ENCODE measurements around the gene TMEM63B.

The TMEM63B gene

DNA sequence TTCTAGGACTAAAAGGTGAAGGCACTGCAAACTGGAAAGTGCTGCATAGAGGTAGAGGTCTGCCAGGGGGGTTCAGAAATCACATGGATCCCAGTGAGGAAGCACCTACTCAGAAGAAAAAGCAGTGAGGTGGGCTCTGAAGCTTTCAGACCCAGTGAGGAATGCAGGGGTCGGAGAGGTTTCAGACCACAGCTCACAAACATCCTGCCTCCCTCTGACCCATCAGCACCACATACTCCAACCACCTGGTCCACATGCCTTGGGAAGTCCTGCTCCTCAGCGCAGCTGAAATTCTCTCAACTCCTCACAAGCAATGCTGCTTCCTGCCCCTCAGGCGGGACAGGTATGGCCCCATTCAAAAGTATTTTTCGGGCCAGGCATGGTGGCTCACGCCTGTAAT, 20.3 kb upstream of the TMEM63B start:
- Histone ChIP-seq H3K4me3 (ENCODE audit: low read length) (no peak overlapping the region), H3K4me1 (ENCODE audit: control insufficient read depth, insufficient read depth, low read length) (no peaks in the 10 kb centered on the region; the same call in 1 of the 2 replicates), H3K9me3 (ENCODE audit: control insufficient read depth, insufficient read depth, low read length) (no peaks in the 10 kb centered on the region), H3K27ac (ENCODE audit: low read length) (no peak overlapping the region), H3K36me3 (ENCODE audit: control insufficient read depth, insufficient read depth, low read length) (peaks cover 32% of the 10 kb centered on the region), H3K27me3 (ENCODE audit: control insufficient read depth, insufficient read depth, low read length) (no peaks in the 10 kb centered on the region)
- WGBS (ENCODE audit: insufficient coverage, insufficient read length) = no CpG with 5 or more reads among the region's 5 CpGs
- no peak for DNase-seq (ENCODE audit: low read depth, low spot score)

DNA sequence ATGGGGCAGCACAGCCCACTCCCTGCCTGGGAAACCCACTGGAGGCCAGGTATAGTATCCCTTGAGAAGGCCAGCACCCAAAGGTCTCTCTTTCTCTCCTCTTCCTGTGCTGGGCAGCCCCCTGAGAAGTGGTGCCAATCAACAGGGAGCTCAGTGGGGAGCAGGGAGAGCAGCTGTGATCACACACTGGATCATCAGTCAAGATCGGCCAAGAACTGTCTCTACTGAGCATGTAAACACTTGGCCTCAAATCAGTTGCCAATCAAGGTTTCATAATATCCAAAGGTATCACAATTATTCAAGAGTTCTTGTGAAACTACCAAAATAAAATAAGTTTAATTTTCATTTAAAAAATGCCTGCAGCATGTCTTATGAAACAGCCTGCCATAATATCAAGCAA, 18.9 kb upstream of the TMEM63B start:
- Histone ChIP-seq H3K27ac (ENCODE audit: low read length) (no peak overlapping the region), H3K27me3 (ENCODE audit: control insufficient read depth, insufficient read depth, low read length) (no peaks in the 10 kb centered on the region), H3K4me1 (ENCODE audit: control insufficient read depth, insufficient read depth, low read length) (no peaks in the 10 kb centered on the region; the same call in 1 of the 2 replicates), H3K36me3 (ENCODE audit: control insufficient read depth, insufficient read depth, low read length) (peaks cover 34% of the 10 kb centered on the region), H3K4me3 (ENCODE audit: low read length) (no peak overlapping the region), H3K9me3 (ENCODE audit: control insufficient read depth, insufficient read depth, low read length) (no peaks in the 10 kb centered on the region)
- DNase-seq (ENCODE audit: low read depth, low spot score) = no peak
- WGBS (ENCODE audit: insufficient coverage, insufficient read length) = no CpG with 5 or more reads among the region's 1 CpG

DNA sequence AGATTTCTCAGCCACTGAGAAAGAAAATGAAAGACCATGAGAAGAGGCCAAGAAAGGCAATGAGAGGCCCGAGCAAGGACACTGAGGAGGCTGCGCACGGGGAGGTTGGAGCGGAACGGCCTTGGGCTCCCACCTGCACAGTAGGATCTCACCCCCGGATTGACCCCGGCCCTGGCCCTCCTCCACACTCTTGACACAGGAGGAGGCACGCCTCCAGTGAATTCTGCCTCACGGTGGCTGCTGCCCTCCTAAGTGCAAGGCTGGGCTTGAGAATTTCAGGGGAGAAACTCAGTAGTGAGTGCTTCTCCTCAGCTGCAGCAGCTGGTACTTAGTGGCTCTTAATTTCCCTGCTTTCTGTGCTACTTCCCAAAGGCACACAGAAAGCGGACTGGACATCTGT, 18.1 kb upstream of the TMEM63B start:
- whole genome bisulfite sequencing (ENCODE audit: insufficient coverage, insufficient read length) = no CpG with 5 or more reads among the region's 10 CpGs
- peaks cover 37% of the 10 kb centered on the region for H3K36me3 ChIP-seq (ENCODE audit: control insufficient read depth, insufficient read depth, low read length)
- H3K4me1 ChIP-seq (ENCODE audit: control insufficient read depth, insufficient read depth, low read length) = no peaks in the 10 kb centered on the region; the same call in 1 of the 2 replicates
- no peaks in the 10 kb centered on the region for H3K27me3 ChIP-seq (ENCODE audit: control insufficient read depth, insufficient read depth, low read length)
- no peaks in the 10 kb centered on the region for H3K9me3 ChIP-seq (ENCODE audit: control insufficient read depth, insufficient read depth, low read length)
- no peak overlapping the region for H3K27ac ChIP-seq (ENCODE audit: low read length)
- H3K4me3 ChIP-seq (ENCODE audit: low read length) = no peak overlapping the region
- DNase-seq (ENCODE audit: low read depth, low spot score) = no peak

DNA sequence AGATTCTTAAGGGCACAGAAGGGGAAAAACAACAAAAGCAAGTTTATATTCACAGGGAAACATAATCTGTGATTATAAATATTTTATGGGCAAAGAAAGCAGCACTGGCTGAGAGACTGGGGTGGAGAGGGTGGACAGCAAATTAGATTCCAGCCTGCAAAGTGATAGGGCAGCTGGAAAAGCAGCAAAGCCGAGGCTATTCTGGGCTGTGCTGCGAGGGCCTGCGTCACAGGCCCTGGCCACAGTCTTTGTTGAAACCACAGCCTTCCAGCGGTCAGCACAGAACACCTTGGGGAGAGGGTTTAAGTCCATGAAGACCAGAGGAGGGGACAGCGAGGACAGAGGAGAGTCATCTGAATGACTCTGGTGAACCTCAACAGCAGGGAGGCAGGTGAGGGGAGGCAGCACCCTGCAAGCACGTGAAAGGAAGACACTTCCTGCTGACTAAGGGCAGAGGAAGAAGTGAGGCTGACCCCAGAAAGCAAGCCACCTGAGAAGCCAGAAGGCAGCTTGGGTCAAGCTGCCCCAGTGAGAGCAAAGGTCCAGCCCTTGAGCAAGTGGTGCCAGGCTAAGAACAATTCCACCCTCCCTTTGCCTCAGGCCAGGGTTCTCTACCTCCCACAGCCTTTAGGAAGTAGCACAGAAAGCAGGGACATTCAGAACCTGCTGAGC, 17.2 kb upstream of the TMEM63B start:
- H3K27ac ChIP-seq (ENCODE audit: low read length) = no peak overlapping the region
- peaks cover 30% of the 10 kb centered on the region; the same call in 1 of the 2 replicates for H3K36me3 ChIP-seq (ENCODE audit: control insufficient read depth, insufficient read depth, low read length)
- H3K9me3 ChIP-seq (ENCODE audit: control insufficient read depth, insufficient read depth, low read length) = no peaks in the 10 kb centered on the region
- H3K27me3 ChIP-seq (ENCODE audit: control insufficient read depth, insufficient read depth, low read length) = no peaks in the 10 kb centered on the region
- no CpG with 5 or more reads among the region's 6 CpGs for WGBS (ENCODE audit: insufficient coverage, insufficient read length)
- no peaks in the 10 kb centered on the region for H3K4me1 ChIP-seq (ENCODE audit: control insufficient read depth, insufficient read depth, low read length)
- DNase-seq (ENCODE audit: low read depth, low spot score) = no peak
- H3K4me3 ChIP-seq (ENCODE audit: low read length) = no peak overlapping the region

DNA sequence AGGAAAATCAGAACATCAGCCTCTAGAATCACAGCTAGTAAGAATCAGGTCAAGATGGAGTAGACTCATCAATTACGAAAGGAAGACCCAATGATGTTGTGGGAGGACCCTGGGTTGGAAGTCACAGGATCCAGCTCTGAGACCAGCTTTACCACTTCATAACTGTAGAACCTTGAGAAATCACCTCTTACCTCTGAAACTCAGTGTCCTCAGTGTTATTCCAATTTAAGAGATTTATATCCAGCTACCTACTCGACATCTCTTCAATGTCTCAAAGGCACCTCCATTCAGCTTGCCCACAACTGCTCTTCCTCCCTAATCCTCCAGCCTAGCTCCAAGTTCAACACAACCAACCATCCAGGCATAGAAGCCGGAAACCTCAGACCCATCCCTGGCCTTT, 16.4 kb upstream of the TMEM63B start:
- Histone ChIP-seq H3K27me3 (ENCODE audit: control insufficient read depth, insufficient read depth, low read length) (no peaks in the 10 kb centered on the region), H3K27ac (ENCODE audit: low read length) (no peak overlapping the region), H3K9me3 (ENCODE audit: control insufficient read depth, insufficient read depth, low read length) (no peaks in the 10 kb centered on the region), H3K4me3 (ENCODE audit: low read length) (no peak overlapping the region), H3K36me3 (ENCODE audit: control insufficient read depth, insufficient read depth, low read length) (peaks cover 30% of the 10 kb centered on the region; the same call in 1 of the 2 replicates), H3K4me1 (ENCODE audit: control insufficient read depth, insufficient read depth, low read length) (no peaks in the 10 kb centered on the region)
- no CpG with 5 or more reads among the region's 3 CpGs for WGBS (ENCODE audit: insufficient coverage, insufficient read length)
- no peak for DNase-seq (ENCODE audit: low read depth, low spot score)

DNA sequence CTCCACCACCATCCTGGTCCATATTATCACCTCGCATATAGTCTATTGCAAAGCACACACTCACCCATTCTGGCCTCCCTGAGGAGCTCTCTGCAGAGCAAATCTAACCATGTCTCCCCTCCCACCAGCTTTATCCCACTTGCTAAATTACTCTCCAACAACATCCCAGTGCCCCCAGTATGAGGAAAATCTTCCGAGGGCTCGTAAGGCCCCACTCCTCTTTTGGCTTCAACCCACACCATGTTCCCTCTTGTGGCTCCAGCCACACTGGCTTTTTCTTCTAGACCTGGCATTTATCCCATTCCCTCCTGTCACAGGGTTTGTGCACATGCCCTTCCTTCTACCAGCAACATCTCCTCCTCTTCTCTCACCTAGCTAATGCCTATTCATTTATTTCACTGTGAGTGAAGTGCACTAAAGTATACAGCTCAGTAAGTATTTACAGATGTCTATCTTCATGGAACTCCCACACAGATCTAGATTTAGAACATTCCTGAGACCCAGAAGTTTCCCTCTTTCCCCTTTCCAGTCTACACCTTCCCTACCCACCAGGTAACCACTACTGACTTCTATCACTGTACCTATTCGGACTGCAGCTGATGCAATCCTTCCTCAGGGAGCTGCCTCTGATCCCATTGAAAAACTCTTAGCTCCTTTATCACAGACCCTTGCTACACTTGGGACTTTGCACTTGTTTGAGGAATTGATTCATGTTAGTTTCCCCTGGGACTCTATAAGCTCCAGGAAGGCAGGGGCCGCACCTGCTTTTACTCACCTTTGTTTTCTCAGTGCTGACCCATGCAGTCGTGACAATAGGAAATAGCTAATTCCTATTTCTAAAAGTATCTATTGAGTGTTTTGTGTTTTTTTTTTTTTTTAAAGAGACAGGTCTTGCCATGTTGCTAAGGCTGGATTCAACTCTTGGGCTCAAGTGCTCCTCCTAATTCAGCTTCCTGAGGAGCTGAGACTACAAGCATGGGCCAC, 15.6 kb upstream of the TMEM63B start:
- H3K27me3 ChIP-seq (ENCODE audit: control insufficient read depth, insufficient read depth, low read length) = no peaks in the 10 kb centered on the region
- no peaks in the 10 kb centered on the region for H3K4me1 ChIP-seq (ENCODE audit: control insufficient read depth, insufficient read depth, low read length)
- H3K9me3 ChIP-seq (ENCODE audit: control insufficient read depth, insufficient read depth, low read length) = no peaks in the 10 kb centered on the region
- no CpG with 5 or more reads among the region's 6 CpGs for WGBS (ENCODE audit: insufficient coverage, insufficient read length)
- H3K36me3 ChIP-seq (ENCODE audit: control insufficient read depth, insufficient read depth, low read length) = peaks cover 30% of the 10 kb centered on the region; the same call in 1 of the 2 replicates
- H3K27ac ChIP-seq (ENCODE audit: low read length) = no peak overlapping the region
- no peak for DNase-seq (ENCODE audit: low read depth, low spot score)
- no peak overlapping the region for H3K4me3 ChIP-seq (ENCODE audit: low read length)

DNA sequence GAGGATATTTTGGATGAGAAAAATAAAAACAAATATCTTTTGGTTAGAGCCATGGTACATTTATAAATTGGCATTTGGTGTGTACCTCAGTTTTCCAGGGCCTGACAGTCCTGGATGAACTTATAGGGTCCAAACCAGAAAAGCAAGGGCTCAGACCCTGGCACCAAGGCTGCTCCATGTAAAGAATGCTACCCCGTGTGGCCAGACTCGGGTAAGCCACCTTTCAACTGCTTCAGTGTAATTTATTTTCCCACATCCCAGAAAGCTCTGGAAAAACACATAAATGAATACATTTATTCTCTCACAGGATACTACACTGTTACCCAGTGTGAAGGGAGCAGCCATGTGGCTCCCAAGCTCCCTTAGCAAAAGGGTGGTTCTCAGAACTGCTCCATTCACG, 13.9 kb upstream of the TMEM63B start:
- DNase-seq (ENCODE audit: low read depth, low spot score) = no peak
- no peak overlapping the region for H3K27ac ChIP-seq (ENCODE audit: low read length)
- peaks cover 24% of the 10 kb centered on the region; the same call in 1 of the 2 replicates for H3K36me3 ChIP-seq (ENCODE audit: control insufficient read depth, insufficient read depth, low read length)
- H3K27me3 ChIP-seq (ENCODE audit: control insufficient read depth, insufficient read depth, low read length) = no peaks in the 10 kb centered on the region
- no peak overlapping the region for H3K4me3 ChIP-seq (ENCODE audit: low read length)
- no peaks in the 10 kb centered on the region for H3K9me3 ChIP-seq (ENCODE audit: control insufficient read depth, insufficient read depth, low read length)
- no peaks in the 10 kb centered on the region for H3K4me1 ChIP-seq (ENCODE audit: control insufficient read depth, insufficient read depth, low read length)
- no CpG with 5 or more reads among the region's 3 CpGs for WGBS (ENCODE audit: insufficient coverage, insufficient read length)

DNA sequence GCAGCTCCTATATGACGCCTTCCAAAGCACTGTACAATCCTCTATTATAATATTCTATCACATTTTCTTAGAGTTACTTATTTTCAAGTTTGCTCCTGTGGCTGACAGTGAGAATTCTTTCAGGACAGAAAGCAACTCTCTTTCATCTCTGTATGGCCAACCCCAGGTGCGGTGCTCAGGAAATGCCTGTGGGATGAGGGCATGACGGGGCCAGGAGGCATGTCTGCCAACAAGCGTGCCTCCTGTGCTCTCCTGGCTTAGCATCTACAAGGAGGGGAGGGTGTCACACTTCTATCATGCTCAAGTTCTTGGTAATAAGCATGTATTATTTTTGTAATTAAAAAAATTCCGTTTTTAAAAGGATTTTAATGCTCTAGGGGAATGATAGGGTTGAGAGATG, 11.5 kb upstream of the TMEM63B start:
- WGBS (ENCODE audit: insufficient coverage, insufficient read length) = no CpG with 5 or more reads among the region's 5 CpGs
- no peak overlapping the region for H3K27ac ChIP-seq (ENCODE audit: low read length)
- H3K4me3 ChIP-seq (ENCODE audit: low read length) = no peak overlapping the region
- DNase-seq (ENCODE audit: low read depth, low spot score) = no peak
- peaks cover 18% of the 10 kb centered on the region; the same call in 1 of the 2 replicates for H3K36me3 ChIP-seq (ENCODE audit: control insufficient read depth, insufficient read depth, low read length)
- no peaks in the 10 kb centered on the region for H3K9me3 ChIP-seq (ENCODE audit: control insufficient read depth, insufficient read depth, low read length)
- H3K27me3 ChIP-seq (ENCODE audit: control insufficient read depth, insufficient read depth, low read length) = no peaks in the 10 kb centered on the region
- no peaks in the 10 kb centered on the region for H3K4me1 ChIP-seq (ENCODE audit: control insufficient read depth, insufficient read depth, low read length)

DNA sequence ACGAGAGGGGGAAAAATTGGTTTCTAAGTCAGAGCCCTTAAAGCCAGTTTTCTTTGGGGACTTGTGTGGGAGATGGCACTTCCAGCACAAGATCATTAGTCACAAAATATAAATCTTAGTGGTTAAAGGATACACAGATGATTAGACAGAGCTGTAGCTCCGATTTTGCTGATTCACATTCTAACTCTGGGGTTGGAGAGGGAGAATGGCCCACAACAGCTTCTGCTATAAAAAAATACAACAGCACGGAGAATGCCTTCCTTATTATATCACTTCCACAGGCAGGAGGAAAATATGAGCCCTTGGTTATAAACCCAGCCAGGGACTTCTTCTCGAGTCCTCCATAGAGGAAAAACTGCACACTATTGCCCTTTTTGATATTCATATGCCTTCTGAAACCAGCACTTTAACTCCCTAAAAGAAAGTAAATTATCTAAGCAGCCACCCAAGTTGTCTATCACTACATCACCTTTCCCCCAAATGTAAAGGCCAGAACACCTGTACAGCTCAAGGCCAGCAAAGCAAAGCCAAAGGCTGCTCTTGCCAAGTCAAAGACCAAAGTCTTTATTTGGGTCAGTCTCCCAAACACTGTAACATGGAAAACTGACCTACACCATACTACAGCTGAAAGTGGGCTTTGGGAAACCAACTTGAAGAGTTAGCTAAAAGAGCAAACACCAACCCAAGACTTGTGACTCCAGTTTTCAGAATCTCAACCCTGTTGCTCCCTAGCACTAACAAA, 10.5 kb upstream of the TMEM63B start:
- DNase-seq (ENCODE audit: low read depth, low spot score) = no peak
- Histone ChIP-seq H3K4me3 (ENCODE audit: low read length) (no peak overlapping the region), H3K4me1 (ENCODE audit: control insufficient read depth, insufficient read depth, low read length) (peaks cover 4% of the 10 kb centered on the region; the same call in 1 of the 2 replicates), H3K27me3 (ENCODE audit: control insufficient read depth, insufficient read depth, low read length) (no peaks in the 10 kb centered on the region), H3K9me3 (ENCODE audit: control insufficient read depth, insufficient read depth, low read length) (no peaks in the 10 kb centered on the region), H3K27ac (ENCODE audit: low read length) (no peak overlapping the region), H3K36me3 (ENCODE audit: control insufficient read depth, insufficient read depth, low read length) (peaks cover 10% of the 10 kb centered on the region; the same call in 1 of the 2 replicates)
- no CpG with 5 or more reads among the region's 4 CpGs for WGBS (ENCODE audit: insufficient coverage, insufficient read length)

All from iPS DF 6.9 (cell line).